ENCODE measurements around the gene NDUFAB1.

- TF ChIP-seq, protein P1, sequence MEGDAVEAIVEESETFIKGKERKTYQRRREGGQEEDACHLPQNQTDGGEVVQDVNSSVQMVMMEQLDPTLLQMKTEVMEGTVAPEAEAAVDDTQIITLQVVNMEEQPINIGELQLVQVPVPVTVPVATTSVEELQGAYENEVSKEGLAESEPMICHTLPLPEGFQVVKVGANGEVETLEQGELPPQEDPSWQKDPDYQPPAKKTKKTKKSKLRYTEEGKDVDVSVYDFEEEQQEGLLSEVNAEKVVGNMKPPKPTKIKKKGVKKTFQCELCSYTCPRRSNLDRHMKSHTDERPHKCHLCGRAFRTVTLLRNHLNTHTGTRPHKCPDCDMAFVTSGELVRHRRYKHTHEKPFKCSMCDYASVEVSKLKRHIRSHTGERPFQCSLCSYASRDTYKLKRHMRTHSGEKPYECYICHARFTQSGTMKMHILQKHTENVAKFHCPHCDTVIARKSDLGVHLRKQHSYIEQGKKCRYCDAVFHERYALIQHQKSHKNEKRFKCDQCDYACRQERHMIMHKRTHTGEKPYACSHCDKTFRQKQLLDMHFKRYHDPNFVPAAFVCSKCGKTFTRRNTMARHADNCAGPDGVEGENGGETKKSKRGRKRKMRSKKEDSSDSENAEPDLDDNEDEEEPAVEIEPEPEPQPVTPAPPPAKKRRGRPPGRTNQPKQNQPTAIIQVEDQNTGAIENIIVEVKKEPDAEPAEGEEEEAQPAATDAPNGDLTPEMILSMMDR (conservative IDR thresholded peaks at IDR 0.05) = peak; percentile 87
- no peak for TF ChIP-seq EZH2 (IDR thresholded peaks at IDR 0.05; ENCODE audit: low read depth)
These were observed at the start of gene NDUFAB1 for GRCh38 chr16:23595951-23596720.

Measured in PC-9 (cell line).